HG02763 (cell line): ENCODE results near the gene PPP2R2C.

Experiments
- ATAC-seq: cut with Tn5 transposase; IDR thresholded peaks from one replicate; pipeline ENCODE4 v1.9.1; 2021; ENCODE audit warnings: mild to moderate bottlenecking, moderate library complexity; ENCODE audit not compliant: unreplicated experiment

The PPP2R2C gene

DNA sequence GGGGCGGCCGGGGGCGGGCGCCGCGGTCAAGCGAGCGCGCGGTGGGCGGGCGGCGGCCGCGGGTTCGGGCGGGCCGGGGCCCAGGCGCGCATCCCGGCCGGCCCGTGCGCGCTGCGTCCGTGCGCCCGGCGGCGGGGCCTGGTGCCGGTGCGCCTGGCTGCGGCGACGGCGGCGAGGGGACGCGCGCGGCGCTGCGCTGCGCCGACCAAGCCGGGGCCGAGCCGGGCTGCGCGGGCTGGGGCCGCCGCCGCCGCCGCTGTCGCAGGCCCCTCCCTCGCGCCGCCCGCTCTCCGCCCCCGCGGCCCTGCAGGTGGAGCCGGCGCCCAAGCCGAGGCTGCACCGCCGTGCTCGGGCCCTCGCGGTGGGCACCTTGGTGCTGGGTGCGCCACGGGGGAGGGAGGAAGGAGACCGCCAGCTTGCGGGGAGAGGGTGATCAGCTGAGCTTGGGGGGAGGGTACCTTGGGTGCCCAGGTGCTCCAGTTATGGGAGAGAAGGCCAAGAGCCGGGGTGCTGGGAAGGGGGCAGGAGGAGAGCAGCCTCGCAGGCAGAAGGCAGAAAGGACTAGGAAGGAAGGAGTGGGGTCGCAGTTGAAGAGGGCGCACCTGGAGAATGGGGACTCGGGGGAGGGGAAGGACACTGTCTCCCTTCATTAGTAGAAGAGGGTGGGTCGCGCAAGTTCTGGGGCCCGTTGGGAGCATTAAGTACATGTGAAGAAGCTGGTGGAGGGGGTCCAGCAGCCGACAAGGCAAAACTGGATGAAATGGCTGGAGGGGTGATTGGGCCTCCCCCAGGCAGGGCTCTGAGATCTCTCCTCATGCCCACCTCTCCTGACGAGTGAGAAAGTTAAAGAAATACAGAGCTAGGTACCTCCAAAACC is at the start of gene PPP2R2C:
TSS of gene PPP2R2C (minus strand) at position 228 of the 877 bp plus-strand sequence. CDS start 385 bp downstream, outside the sequence.
- no peak for ATAC-seq

- no peak for ATAC-seq
Observed at GRCh38 chr4:6520978-6521377, 48.6 kb upstream of the PPP2R2C start.

- no peak for ATAC-seq
Observed at GRCh38 chr4:6520051-6520636, 47.7 kb upstream of the PPP2R2C start.

- ATAC-seq: no peak
Observed at GRCh38 chr4:6517171-6517570, 44.8 kb upstream of the PPP2R2C start.

DNA sequence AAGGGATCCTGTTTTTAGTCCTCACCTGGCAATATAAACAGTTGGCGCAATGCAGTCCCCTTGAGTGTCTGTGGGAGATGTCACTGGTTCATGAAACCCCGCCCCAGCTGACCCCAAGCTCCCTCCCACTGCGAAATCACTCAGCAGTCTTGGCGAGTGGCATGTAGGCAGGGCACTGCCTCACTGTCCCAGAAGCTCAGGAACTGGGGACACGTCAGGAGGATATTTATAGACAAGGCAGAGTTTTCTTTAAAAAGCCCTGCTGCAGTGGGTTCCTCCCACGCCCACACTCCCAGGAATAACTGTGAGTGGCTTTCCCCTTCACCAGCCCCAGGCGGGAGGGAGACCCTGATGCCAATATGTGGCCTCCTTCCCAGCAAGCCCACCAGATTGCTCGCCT is 44.3 kb upstream of the PPP2R2C start:
- no peak for ATAC-seq

GRCh38 chr4:6516281-6516680 is 43.9 kb upstream of the PPP2R2C start:
- ATAC-seq: no peak

DNA sequence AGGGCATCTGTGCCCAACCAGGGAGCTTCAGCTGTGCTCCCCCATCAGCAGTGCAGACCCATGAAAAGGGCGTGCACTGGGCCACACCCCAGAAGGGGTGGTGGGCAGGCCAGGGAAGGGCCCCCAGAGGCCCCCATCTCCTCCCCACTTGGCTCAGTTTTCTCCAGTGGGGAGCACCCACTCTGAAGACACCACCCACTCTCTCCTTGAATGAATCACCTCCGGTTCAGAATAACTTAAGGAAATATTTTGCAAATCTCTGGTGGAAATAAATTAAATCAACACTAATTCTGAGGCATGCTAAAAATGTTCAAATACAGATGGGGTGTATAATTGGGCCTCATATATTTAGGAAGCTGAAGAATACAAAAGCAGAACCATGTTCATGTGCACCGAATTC is 41.3 kb upstream of the PPP2R2C start:
- ATAC-seq: no peak

- ATAC-seq: no peak
Observed at GRCh38 chr4:6509587-6509986, 37.2 kb upstream of the PPP2R2C start.

DNA sequence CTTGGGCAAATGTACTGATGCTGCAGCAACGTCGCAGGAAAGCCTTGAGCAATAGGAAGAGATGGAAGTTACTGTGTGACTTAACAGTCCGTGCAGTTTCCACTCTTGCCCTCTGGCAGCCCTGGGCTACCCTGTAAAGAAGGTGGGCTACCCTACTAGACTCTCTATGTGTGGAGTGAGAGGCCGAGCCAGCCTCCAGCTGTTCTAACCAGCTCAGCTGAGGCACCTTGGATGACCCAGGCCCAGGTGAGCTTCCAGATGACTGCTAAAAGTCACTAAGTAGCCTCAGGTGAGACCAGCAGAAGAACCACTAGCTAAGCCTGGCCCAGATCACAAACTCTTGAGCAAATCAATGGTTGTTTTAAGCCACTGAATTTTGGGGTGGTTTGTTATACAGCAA is 34.9 kb upstream of the PPP2R2C start:
- no peak for ATAC-seq

GRCh38 chr4:6506616-6507140 is 34.3 kb upstream of the PPP2R2C start:
- ATAC-seq: no peak

DNA sequence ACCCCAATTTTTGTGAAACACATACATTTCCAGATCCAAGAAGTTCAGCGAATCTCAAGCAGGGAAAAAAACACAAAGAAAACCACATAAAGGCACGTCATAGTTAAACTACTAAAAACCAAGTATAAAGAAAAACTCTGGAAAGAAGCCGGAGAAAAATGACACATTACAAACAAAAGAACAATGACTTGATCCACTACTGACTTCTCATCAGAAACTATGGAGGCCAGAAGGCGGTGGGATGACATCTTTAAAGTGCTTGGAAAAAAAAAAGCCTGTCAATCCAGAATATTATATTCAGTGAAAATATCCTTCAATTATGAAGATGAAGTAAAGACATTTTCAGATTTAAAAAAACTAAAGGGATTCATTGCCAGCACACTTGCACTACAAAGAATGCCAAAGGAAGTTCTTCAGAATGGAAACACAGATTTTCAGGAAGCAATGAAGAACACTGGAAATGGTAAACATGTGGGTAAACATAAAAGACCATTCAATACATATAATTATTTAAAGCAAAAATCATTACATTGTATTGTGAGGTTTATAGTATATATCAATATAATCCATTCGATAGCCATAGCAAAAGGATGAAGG is 32.6 kb upstream of the PPP2R2C start:
- no peak for ATAC-seq

DNA sequence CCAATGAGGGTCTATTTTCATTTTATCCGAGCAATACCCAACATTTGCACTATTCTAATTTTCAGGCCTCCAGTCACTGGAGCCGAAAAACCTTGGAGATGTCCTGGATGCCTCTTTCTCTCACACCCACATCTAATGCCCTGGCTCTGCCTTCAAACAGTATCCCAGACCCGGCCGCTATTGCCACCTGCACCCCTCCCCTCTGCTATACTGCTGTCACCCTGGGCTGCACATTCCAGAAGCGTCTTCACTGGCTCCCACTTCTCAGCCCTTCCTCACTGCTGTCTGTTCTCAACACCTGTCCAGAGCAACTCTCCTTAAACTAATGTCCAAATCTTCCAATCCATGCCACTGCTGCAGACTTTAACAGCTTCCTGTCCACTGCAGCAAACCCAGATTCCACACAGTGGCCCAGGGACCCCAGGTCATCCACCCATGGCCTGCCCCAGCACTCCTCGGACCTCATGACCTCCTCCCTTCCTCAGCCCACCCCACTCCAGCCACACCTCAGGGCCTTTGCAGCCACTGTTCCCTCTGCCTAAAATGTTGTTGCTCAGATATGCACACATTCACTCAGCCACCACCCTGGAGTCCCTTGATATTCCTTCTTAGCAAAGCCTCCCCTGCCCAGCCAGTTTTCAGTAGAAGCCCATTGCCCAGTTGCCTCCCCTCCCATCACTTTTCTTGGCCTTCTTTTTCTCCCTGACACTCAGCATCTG is 30.5 kb upstream of the PPP2R2C start:
- ATAC-seq: no peak

- no peak for ATAC-seq
Observed at GRCh38 chr4:6502147-6502546, 29.7 kb upstream of the PPP2R2C start.

DNA sequence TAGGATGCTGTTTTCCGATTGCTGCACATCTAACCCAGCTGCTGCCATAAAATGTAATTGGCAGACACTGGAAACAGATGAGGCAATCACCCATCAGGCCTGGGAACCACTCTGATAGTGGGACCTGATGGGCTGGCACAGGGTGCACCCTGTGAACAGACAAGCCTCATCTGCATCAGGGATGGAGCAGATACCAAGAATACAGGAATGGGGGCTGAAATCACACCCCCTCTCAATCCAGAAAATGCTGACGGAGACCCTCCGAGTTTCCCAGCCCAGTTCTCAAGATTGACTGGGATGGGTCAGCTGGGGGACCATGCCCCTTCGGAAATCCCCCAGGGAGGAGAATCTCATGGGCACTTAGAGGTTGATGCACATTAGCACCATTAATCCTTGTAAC is 28.8 kb upstream of the PPP2R2C start:
- ATAC-seq: no peak

DNA sequence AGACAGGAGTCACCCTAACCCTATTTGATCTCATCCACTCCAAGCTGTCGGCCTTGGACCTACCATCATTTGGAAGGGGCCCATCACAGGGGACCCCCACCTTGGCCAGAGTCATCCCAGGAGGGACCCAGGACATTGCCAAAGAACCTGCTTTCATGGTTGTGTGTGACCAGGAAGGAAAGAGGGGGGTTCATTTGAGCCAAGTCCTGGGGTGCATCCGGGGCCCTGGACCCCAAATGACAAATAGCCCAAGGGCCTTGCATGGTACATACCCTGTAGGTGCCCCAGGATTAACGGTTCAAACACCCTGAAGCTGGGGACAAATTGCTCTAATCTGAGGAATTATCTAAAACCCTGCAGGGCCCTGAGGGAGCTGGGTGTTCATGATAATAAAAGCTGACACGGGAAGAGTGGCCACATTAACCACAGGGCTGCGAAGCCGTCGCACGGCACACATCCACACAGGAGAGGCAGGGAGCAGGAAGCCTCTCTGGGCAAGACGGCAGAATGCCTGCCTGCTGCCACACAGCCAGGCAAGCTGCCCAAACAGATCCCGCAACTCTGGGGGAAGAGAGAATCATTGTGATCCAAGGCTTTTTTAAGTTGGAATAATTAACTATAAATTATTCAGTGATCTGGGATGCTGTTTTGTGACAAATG is 28.2 kb upstream of the PPP2R2C start:
- ATAC-seq: no peak

GRCh38 chr4:6499238-6499600 is 26.8 kb upstream of the PPP2R2C start:
- ATAC-seq: no peak

- no peak for ATAC-seq
Observed at GRCh38 chr4:6498511-6499237, 26.3 kb upstream of the PPP2R2C start.

DNA sequence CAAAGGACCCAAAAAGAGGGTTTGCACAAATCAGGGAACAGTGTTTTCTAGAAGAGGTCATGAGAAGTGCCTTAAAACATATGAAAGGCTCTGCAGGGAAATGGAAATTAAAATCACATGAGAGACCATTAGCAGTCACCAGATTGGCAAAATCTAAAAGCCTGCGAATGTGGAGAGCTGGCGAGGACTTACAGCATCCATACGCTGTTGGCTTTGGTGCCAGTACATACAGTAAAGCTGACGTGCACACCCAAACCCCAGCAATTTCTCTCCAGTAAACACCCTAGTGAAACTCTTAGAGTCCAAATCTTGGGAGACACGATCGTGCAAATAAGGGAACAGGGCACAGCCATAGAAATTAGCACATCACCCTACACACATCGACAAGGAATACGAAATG is 25.4 kb upstream of the PPP2R2C start:
- no peak for ATAC-seq

- ATAC-seq: no peak
Observed at GRCh38 chr4:6495736-6496135, 23.3 kb upstream of the PPP2R2C start.

- no peak for ATAC-seq
Observed at GRCh38 chr4:6495296-6495590, 22.8 kb upstream of the PPP2R2C start.
